ENCODE measurements around the gene ASB4.

GRCh38 chr7:95585426-95585789 lies 99.7 kb downstream of the ASB4 start:
- no peak for TF ChIP-seq POLR2A (IDR thresholded peaks at IDR 0.05)
- TF ChIP-seq, protein P1, sequence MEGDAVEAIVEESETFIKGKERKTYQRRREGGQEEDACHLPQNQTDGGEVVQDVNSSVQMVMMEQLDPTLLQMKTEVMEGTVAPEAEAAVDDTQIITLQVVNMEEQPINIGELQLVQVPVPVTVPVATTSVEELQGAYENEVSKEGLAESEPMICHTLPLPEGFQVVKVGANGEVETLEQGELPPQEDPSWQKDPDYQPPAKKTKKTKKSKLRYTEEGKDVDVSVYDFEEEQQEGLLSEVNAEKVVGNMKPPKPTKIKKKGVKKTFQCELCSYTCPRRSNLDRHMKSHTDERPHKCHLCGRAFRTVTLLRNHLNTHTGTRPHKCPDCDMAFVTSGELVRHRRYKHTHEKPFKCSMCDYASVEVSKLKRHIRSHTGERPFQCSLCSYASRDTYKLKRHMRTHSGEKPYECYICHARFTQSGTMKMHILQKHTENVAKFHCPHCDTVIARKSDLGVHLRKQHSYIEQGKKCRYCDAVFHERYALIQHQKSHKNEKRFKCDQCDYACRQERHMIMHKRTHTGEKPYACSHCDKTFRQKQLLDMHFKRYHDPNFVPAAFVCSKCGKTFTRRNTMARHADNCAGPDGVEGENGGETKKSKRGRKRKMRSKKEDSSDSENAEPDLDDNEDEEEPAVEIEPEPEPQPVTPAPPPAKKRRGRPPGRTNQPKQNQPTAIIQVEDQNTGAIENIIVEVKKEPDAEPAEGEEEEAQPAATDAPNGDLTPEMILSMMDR (IDR thresholded peaks at IDR 0.05), result no peak

Measured in esophagus squamous epithelium (tissue), 4 donors.